SH-SY5Y (cell line): ENCODE results near the gene PLEKHM1.

Experiments used
- GATA2 ChIP-seq: IDR thresholded peaks from 2 replicates; pipeline ENCODE4 v1.6.1; 2011; ENCODE audit warnings: mild to moderate bottlenecking, low read depth, low read length
- GATA3 ChIP-seq: IDR thresholded peaks from 2 replicates; pipeline ENCODE4 v1.6.1; 2011; ENCODE audit warnings: low read depth, mild to moderate bottlenecking, low read length, moderate library complexity

GRCh38 chr17:45423975-45424335 is 66.6 kb downstream of the PLEKHM1 start:
- TF ChIP-seq GATA3 (no peak), GATA2 (no peak)
